Measurements from ENCODE around the gene NDRG3. TPM values are rescaled to one million over a fixed set of nuclear protein-coding genes. Genes with fewer than 3 reads are reported as not detected.

Gene NDRG3
- total and polyA plus RNA-seq, 2 of the 4 experiments (the other 2 are of a cell fraction): 24.8 to 34.2 TPM

DNA sequence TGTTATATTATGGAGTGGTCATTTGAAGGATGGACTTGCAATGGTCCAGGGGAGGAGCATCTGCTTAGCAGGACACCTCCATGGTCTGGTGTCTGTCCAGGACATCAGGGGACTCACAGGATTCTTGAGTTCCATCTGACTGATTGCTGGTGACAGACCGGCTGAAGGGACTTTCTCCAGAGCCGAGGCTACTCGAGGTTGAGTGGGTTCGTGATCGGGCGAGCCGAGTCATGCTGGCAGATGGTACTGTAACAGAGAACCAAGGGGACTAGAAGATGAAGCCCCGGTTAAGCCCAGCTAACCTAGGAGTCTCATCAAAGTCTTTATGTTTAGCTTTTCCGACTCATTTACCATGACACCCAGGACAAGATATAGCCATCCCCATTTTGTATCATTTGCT is 92.4 kb downstream of the NDRG3 start:
- intact Hi-C loops (cut with micrococcal nuclease) (no loop called here), dilution Hi-C loops (cut with HindIII; ENCODE audit: low sequenced_read_pairs, unreplicated experiment) (no loop called here), in situ Hi-C loops (cut with MboI; ENCODE audit: low sequenced_read_pairs) (no loop called here)
- Histone ChIP-seq H2BK5ac (ENCODE audit: low read depth, low read length, poor library complexity, severe bottlenecking) (no peak overlapping the region), H3K14ac (replicated peaks; ENCODE audit: low read depth, low read length) (no peak overlapping the region), H3K56ac (ENCODE audit: extremely low read depth, insufficient read depth, low read length) (no peak overlapping the region), H2BK20ac (ENCODE audit: low read depth, low read length) (no peak overlapping the region), H2BK120ac (ENCODE audit: low read depth, low read length) (no peak overlapping the region), H3K9me3 (ENCODE audit: control insufficient read depth, insufficient read depth, low read length) (no peaks in the 10 kb centered on the region), H3K4ac (ENCODE audit: low read depth, low read length) (no peak overlapping the region), H3K27ac (ENCODE audit: insufficient read depth, low read length) (no peak overlapping the region), H3K23ac (ENCODE audit: low read depth, low read length) (no peak overlapping the region), H3K4me1 (ENCODE audit: control insufficient read depth, insufficient read depth, low read length) (no peaks in the 10 kb centered on the region), H2AK5ac (ENCODE audit: low read depth, low read length) (no peak overlapping the region), H3K27me3 (ENCODE audit: control insufficient read depth, insufficient read depth, low read length) (no peaks in the 10 kb centered on the region), H4K8ac (ENCODE audit: low read depth in 2 of 2, low read length in 2 of 2) (no peak overlapping the region), H4K91ac (ENCODE audit: insufficient read depth, low read depth, low read length) (no peak overlapping the region), H3K18ac (ENCODE audit: low read depth, low read length) (no peak overlapping the region), H3K4me3 (ENCODE audit: insufficient read depth, low read depth, low read length) (no peak overlapping the region), H3K36me3 (ENCODE audit: control insufficient read depth, insufficient read depth, low read length) (peaks cover 8% of the 10 kb centered on the region; the same call in 1 of the 2 replicates), H4K5ac (ENCODE audit: low read depth, low read length) (no peak overlapping the region), H2BK15ac (ENCODE audit: low read depth, low read length) (no peak overlapping the region), H3K4me2 (ENCODE audit: low read depth, low read length) (no peak overlapping the region), H3K9me1 (ENCODE audit: insufficient read depth, low read length) (no peaks in the 10 kb centered on the region), H3K9ac (ENCODE audit: low read depth, low read length) (no peak overlapping the region), H4K20me1 (ENCODE audit: insufficient read depth, low read length) (no peaks in the 10 kb centered on the region), H2AK9ac (replicated peaks; ENCODE audit: low read depth, low read length, poor library complexity) (no peak overlapping the region), H3K79me1 (ENCODE audit: low read depth in 1 of 2, low read length in 2 of 2) (no peaks in the 10 kb centered on the region), H2AFZ (replicated peaks; ENCODE audit: low read length, poor library complexity) (no peak overlapping the region)
- DNase-seq (no peak), ATAC-seq (ENCODE audit: low read depth) (no peak)
- ChIA-PET CTCF (no interaction called here), POLR2A (ENCODE audit: unreplicated experiment) (no interaction called here)
- 92% methylated on average over 6 of the region's 9 CpGs; no CpG with 5 or more reads in 1 of the 2 experiments for WGBS, 2 experiments (ENCODE audit: extremely low coverage in 2 of 2, insufficient read length in 1 of 2)
- TF ChIP-seq RAD21 (IDR thresholded peaks at IDR 0.05; ENCODE audit: low read length): no peak
- TF ChIP-seq CHD1 (IDR thresholded peaks at IDR 0.05; ENCODE audit: low read depth, low read length): no peak
- no peak for TF ChIP-seq RCOR1 (IDR thresholded peaks at IDR 0.05; ENCODE audit: insufficient replicate concordance, low read length)
- no peak for TF ChIP-seq MAZ (IDR thresholded peaks at IDR 0.05; ENCODE audit: borderline replicate concordance, low read depth, low read length)
- TF ChIP-seq, protein P1, sequence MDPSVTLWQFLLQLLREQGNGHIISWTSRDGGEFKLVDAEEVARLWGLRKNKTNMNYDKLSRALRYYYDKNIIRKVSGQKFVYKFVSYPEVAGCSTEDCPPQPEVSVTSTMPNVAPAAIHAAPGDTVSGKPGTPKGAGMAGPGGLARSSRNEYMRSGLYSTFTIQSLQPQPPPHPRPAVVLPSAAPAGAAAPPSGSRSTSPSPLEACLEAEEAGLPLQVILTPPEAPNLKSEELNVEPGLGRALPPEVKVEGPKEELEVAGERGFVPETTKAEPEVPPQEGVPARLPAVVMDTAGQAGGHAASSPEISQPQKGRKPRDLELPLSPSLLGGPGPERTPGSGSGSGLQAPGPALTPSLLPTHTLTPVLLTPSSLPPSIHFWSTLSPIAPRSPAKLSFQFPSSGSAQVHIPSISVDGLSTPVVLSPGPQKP (IDR thresholded peaks at IDR 0.05; ENCODE audit: borderline replicate concordance, low read depth, low read length): no peak
- no peak for TF ChIP-seq RFX5 (IDR thresholded peaks at IDR 0.05; ENCODE audit: low read depth, low read length)
- no peak for TF ChIP-seq CEBPB (IDR thresholded peaks at IDR 0.05; ENCODE audit: low read depth, low read length)
- no peak for TF ChIP-seq SMC3 (IDR thresholded peaks at IDR 0.05; ENCODE audit: low read depth, low read length)
- TF ChIP-seq MAFK (IDR thresholded peaks at IDR 0.05; ENCODE audit: low read depth, low read length): no peak
- TF ChIP-seq POLR2A (IDR thresholded peaks at IDR 0.05; ENCODE audit: low read depth, low read length): no peak
- no peak for TF ChIP-seq BHLHE40 (IDR thresholded peaks at IDR 0.05; ENCODE audit: low read depth, low read length)
- TF ChIP-seq, protein P2, sequence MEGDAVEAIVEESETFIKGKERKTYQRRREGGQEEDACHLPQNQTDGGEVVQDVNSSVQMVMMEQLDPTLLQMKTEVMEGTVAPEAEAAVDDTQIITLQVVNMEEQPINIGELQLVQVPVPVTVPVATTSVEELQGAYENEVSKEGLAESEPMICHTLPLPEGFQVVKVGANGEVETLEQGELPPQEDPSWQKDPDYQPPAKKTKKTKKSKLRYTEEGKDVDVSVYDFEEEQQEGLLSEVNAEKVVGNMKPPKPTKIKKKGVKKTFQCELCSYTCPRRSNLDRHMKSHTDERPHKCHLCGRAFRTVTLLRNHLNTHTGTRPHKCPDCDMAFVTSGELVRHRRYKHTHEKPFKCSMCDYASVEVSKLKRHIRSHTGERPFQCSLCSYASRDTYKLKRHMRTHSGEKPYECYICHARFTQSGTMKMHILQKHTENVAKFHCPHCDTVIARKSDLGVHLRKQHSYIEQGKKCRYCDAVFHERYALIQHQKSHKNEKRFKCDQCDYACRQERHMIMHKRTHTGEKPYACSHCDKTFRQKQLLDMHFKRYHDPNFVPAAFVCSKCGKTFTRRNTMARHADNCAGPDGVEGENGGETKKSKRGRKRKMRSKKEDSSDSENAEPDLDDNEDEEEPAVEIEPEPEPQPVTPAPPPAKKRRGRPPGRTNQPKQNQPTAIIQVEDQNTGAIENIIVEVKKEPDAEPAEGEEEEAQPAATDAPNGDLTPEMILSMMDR (conservative IDR thresholded peaks at IDR 0.05; ENCODE audit: low read depth, low read length): no peak
- TF ChIP-seq MXI1 (IDR thresholded peaks at IDR 0.05; ENCODE audit: borderline replicate concordance, low read depth, low read length): no peak
- no peak for TF ChIP-seq FOS (IDR thresholded peaks at IDR 0.05; ENCODE audit: low read depth, low read length)
- TF ChIP-seq NFE2L2 (IDR thresholded peaks at IDR 0.05; ENCODE audit: low read depth, low read length): no peak
- TF ChIP-seq, protein P3, sequence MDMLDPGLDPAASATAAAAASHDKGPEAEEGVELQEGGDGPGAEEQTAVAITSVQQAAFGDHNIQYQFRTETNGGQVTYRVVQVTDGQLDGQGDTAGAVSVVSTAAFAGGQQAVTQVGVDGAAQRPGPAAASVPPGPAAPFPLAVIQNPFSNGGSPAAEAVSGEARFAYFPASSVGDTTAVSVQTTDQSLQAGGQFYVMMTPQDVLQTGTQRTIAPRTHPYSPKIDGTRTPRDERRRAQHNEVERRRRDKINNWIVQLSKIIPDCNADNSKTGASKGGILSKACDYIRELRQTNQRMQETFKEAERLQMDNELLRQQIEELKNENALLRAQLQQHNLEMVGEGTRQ (IDR thresholded peaks at IDR 0.05; ENCODE audit: low read depth, low read length): no peak
- no TSS peak for BruUV-seq (replicated peaks)
